ENCODE measurements around the gene ADAMTS7. TPM values are rescaled to one million over a fixed set of nuclear protein-coding genes. Genes with fewer than 3 reads are reported as not detected.

The ADAMTS7 gene
- total RNA-seq, 1 experiment from 2014 or later: 23.1 TPM

GRCh38 chr15:78715930-78716329 lies 95.3 kb downstream of the ADAMTS7 start:
- Histone ChIP-seq H3K18ac (ENCODE audit: insufficient read length, low read depth, low read length) (no peak overlapping the region), H3K79me2 (ENCODE audit: insufficient read depth, low read length) (no peaks in the 10 kb centered on the region), H3K23me2 (ENCODE audit: insufficient read length, low read depth, low read length, poor library complexity, severe bottlenecking) (no peaks in the 10 kb centered on the region), H2BK15ac (ENCODE audit: low read depth, low read length) (no peak overlapping the region), H4K5ac (ENCODE audit: insufficient read length, low read depth, low read length) (no peak overlapping the region), H3K14ac (ENCODE audit: insufficient read depth, low read length) (no peak overlapping the region), H2BK120ac (ENCODE audit: low read depth, low read length, poor library complexity, severe bottlenecking) (no peak overlapping the region), H2AK5ac (ENCODE audit: insufficient read length, low read length) (no peak overlapping the region), H4K8ac (replicated peaks; ENCODE audit: insufficient read length, low read depth, low read length) (no peak overlapping the region), H3K4ac (ENCODE audit: low read depth, low read length) (no peak overlapping the region), H3K27ac (ENCODE audit: insufficient read length, low read depth, low read length) (no peak overlapping the region), H3K9ac (ENCODE audit: extremely low read depth, insufficient read length, low read length) (no peak overlapping the region), H2AFZ (ENCODE audit: low read length) (no peak overlapping the region), H3K4me1 (ENCODE audit: insufficient read depth, low read length) (no peaks in the 10 kb centered on the region), H3K27me3 (ENCODE audit: insufficient read depth, low read length) (no peaks in the 10 kb centered on the region), H3K23ac (ENCODE audit: insufficient read length, low read depth, low read length) (no peak overlapping the region), H4K20me1 (ENCODE audit: control insufficient read depth, insufficient read depth, insufficient read length) (no peaks in the 10 kb centered on the region), H3K56ac (ENCODE audit: insufficient read length, low read depth, low read length) (no peak overlapping the region), H3K4me2 (ENCODE audit: insufficient read depth, insufficient read length, low read length) (no peak overlapping the region), H3K79me1 (ENCODE audit: insufficient read depth, low read depth, low read length, poor library complexity, severe bottlenecking) (no peaks in the 10 kb centered on the region), H3K9me3 (ENCODE audit: control insufficient read depth, low read depth, low read length) (no peaks in the 10 kb centered on the region), H2BK5ac (ENCODE audit: insufficient read length, low read length) (no peak overlapping the region), H3T11ph (ENCODE audit: low read length) (no peak overlapping the region), H2BK20ac (ENCODE audit: low read depth, low read length, poor library complexity, severe bottlenecking) (no peak overlapping the region), H2BK12ac (ENCODE audit: insufficient read length, low read depth, low read length) (no peak overlapping the region), H4K91ac (ENCODE audit: insufficient read length, low read depth, low read length) (no peak overlapping the region)
- Mint-ChIP-seq H3K36me3 (ENCODE audit: insufficient read depth in 1 of 3, low read depth in 3 of 3) (peaks cover 9 to 24% (median 11%) of the 10 kb centered on the region in 3 experiments), H3K4me3 (no peak overlapping the region), H3K9me3 (peaks cover 25 to 29% of the 10 kb centered on the region in 2 experiments), H3K4me1 (no peaks in the 10 kb centered on the region), H3K27me3 (ENCODE audit: low read depth) (peaks cover 6% of the 10 kb centered on the region), H3K27ac (no peak overlapping the region)
- no peak for DNase-seq
- no CpG with 5 or more reads among the region's 2 CpGs for WGBS (ENCODE audit: extremely low coverage, insufficient read length, low lambda C conversion rate)
- no peak for TF ChIP-seq CTCF (conservative IDR thresholded peaks at IDR 0.05)
